Endothelial cell of umbilical vein (primary cell): Measurements from ENCODE around the gene ATP1A3. TPM values are rescaled to one million over a fixed set of nuclear protein-coding genes. Genes with fewer than 3 reads are reported as not detected.

Experiments used
- BruUV-seq: library from RNA; stranded (reverse); fragments of 400-500 nt; replicated peaks from 2 replicates; lab custom pipeline; 2021; lab: Mats Ljungman, UMichigan
- CTCF ChIA-PET: fragments of 300-600, 350-600 bp; sonication (Branson Sonifier 250); formaldehyde crosslinking; loops from one replicate; lab custom pipeline; 2021; ENCODE audit warnings: antibody characterized with exemption, inconsistent platforms; lab: Charles Lee
- POLR2A ChIA-PET: fragments of 300-600, 350-600 bp; sonication (Branson Sonifier 250); formaldehyde crosslinking; loops from one replicate; lab custom pipeline; 2021; ENCODE audit warnings: antibody characterized with exemption, inconsistent platforms; lab: Charles Lee
- DNase-seq: peaks from one replicate; pipeline ENCODE4 v3.0.0-alpha.2; 2011; ENCODE audit warnings: low read depth, low spot score
- FAIRE-seq: peaks from 2 replicates; lab custom pipeline; 2011; peaks lifted over from hg19 to GRCh38; lab: Jason Lieb, UNC
- H2AFZ ChIP-seq: 2 replicates; pipeline ENCODE4 v1.6.0; 2012; ENCODE audit warnings: low read depth, low read length, control low read depth, inconsistent platforms
- H3K27ac ChIP-seq: 2 replicates; pipeline ENCODE4 v1.5.1; 2011; ENCODE audit warnings: low read depth, mild to moderate bottlenecking, control low read depth, low read length, moderate library complexity; ENCODE audit not compliant: insufficient read depth
- H3K27me3 ChIP-seq, 2 experiments: 2 replicates each; pipeline versions ENCODE4 v1.6.0 to v1.6.1; 2011; ENCODE audit warnings: low read length in 2 of 2, mixed read lengths in 1 of 2; ENCODE audit not compliant: control insufficient read depth in 2 of 2, insufficient read depth in 2 of 2
- H3K36me3 ChIP-seq, 2 experiments: 2 replicates in 1 of 2; 3 replicates in 1 of 2; pipeline ENCODE4 v1.5.1; 2011; ENCODE audit warnings: low read length in 2 of 2, mild to moderate bottlenecking in 1 of 2, moderate library complexity in 1 of 2; ENCODE audit not compliant: control insufficient read depth in 2 of 2, insufficient read depth in 2 of 2; ENCODE audit errors: extremely low read depth in 1 of 2
- H3K4me1 ChIP-seq: 3 replicates; pipeline ENCODE4 v1.5.1; 2011; ENCODE audit warnings: mild to moderate bottlenecking, low read length; ENCODE audit not compliant: control insufficient read depth, insufficient read depth; ENCODE audit errors: extremely low read depth
- H3K4me2 ChIP-seq: 2 replicates; pipeline ENCODE4 v1.6.1; 2011; ENCODE audit warnings: low read length, control low read depth, mixed read lengths; ENCODE audit not compliant: insufficient read depth
- H3K4me3 ChIP-seq, 3 experiments: fragments of 200-600 bp in 1 of 3; sonication (generic), shearing (Covaris generic) in 1 of 3; replicated peaks in 1 of 3; 2 replicates each; pipeline ENCODE4 v1.5.1; 2011 to 2016; ENCODE audit warnings: control low read depth in 3 of 3, low read length in 3 of 3, mild to moderate bottlenecking in 2 of 3, inconsistent platforms in 1 of 3, low read depth in 1 of 3, moderate library complexity in 1 of 3; ENCODE audit not compliant: insufficient read depth in 1 of 3
- H3K79me2 ChIP-seq: 2 replicates; pipeline ENCODE4 v1.6.0; 2012; ENCODE audit warnings: low read length, inconsistent platforms; ENCODE audit not compliant: control insufficient read depth, insufficient read depth
- H3K9ac ChIP-seq: replicated peaks from 2 replicates; pipeline ENCODE3; 2011; ENCODE audit warnings: low read length, control low read depth; ENCODE audit not compliant: insufficient read depth; ENCODE audit errors: extremely low read depth
- H3K9me1 ChIP-seq: replicated peaks from 3 replicates; pipeline ENCODE4 v1.6.0; 2011; ENCODE audit warnings: mild to moderate bottlenecking, low read length; ENCODE audit not compliant: control insufficient read depth, insufficient read depth; ENCODE audit errors: extremely low read depth
- H3K9me3 ChIP-seq: replicated peaks from 2 replicates; pipeline ENCODE4 v1.5.1; 2012; ENCODE audit warnings: low read length, inconsistent platforms; ENCODE audit not compliant: control insufficient read depth, insufficient read depth
- H4K20me1 ChIP-seq: replicated peaks from 2 replicates; pipeline ENCODE3; 2011; ENCODE audit warnings: mild to moderate bottlenecking, low read length; ENCODE audit not compliant: control insufficient read depth, insufficient read depth; ENCODE audit errors: extremely low read depth
- CTCF ChIP-seq, 2 donors: IDR thresholded peaks; 1 replicate in 1 of 2; 2 replicates in 1 of 2; pipeline ENCODE4 v1.5.1; 2011; ENCODE audit warnings: low read length in 2 of 2, mild to moderate bottlenecking in 2 of 2, moderate library complexity in 2 of 2, control low read depth in 1 of 2, inconsistent platforms in 1 of 2, low read depth in 1 of 2; ENCODE audit not compliant: insufficient read depth in 1 of 2; ENCODE audit errors: extremely low read depth in 1 of 2
- EZH2 ChIP-seq: IDR thresholded peaks from 2 replicates; pipeline ENCODE4 v1.6.1; 2012; ENCODE audit warnings: borderline replicate concordance, low read depth, mild to moderate bottlenecking, moderate library complexity, low read length, inconsistent platforms; ENCODE audit not compliant: severe bottlenecking
- FOS ChIP-seq: IDR thresholded peaks from 2 replicates; pipeline ENCODE4 v1.6.1; 2011; ENCODE audit warnings: mild to moderate bottlenecking, low read length, moderate library complexity, borderline replicate concordance; ENCODE audit not compliant: insufficient read depth
- GATA2 ChIP-seq: IDR thresholded peaks from 2 replicates; pipeline ENCODE4 v1.7.0; 2011; ENCODE audit warnings: low read depth, mild to moderate bottlenecking, moderate library complexity, mixed read lengths, low read length; ENCODE audit not compliant: insufficient read length, insufficient read depth
- JUN ChIP-seq: IDR thresholded peaks from 2 replicates; pipeline ENCODE4 v1.6.1; 2011; ENCODE audit warnings: borderline replicate concordance, low read depth; ENCODE audit not compliant: insufficient read length, insufficient read depth
- MAX ChIP-seq: IDR thresholded peaks from 2 replicates; pipeline ENCODE4 v1.6.1; 2011; ENCODE audit not compliant: insufficient read depth, insufficient read length
- MYC ChIP-seq: IDR thresholded peaks from one replicate; pipeline ENCODE4 v1.6.1; 2011; ENCODE audit warnings: mild to moderate bottlenecking, low read depth, low read length
- POLR2A ChIP-seq: IDR thresholded peaks from 2 replicates; pipeline ENCODE4 v1.6.1; 2012; ENCODE audit warnings: low read depth, mild to moderate bottlenecking, control low read depth, low read length
- POLR2AphosphoS5 ChIP-seq: IDR thresholded peaks from 2 replicates; pipeline ENCODE4 v1.6.1; 2012; ENCODE audit warnings: low read depth, mild to moderate bottlenecking, control low read depth, low read length, moderate library complexity; ENCODE audit not compliant: insufficient read depth
- dilution Hi-C: fragments of 300-500 bp; cut with MboI; formaldehyde crosslinking; loops from one replicate; pipeline ENCODE4 v1.15.0; 2019; ENCODE audit warnings: low sequenced_read_pairs; ENCODE audit not compliant: extremely low pct_ligation_motif_present
- intact Hi-C: fragments of 100-400 bp; cut with micrococcal nuclease; formaldehyde crosslinking; loops from one replicate; pipeline ENCODE4 v1.10.0; 2022
- polyA plus RNA-seq, 4 experiments: library from polyadenylated mRNA; depleted of rRNA in 3 of 4; stranded (reverse) in 3 of 4; unstranded in 1 of 4; fragments of >200 nt; gene quantifications; 2 replicates each; pipeline versions ENCODE4 v1.2.1 to v1.2.3, GENCODE V29; 2011 to 2012; ENCODE audit warnings: missing spikeins in 1 of 4
- total RNA-seq: library from RNA; stranded (reverse); gene quantifications from 2 replicates; pipeline ENCODE4 v1.2.3, GENCODE V29; 2021

ATP1A3 gene
- total and polyA plus RNA-seq, 2 donors (not counting 3 experiments of a cell fraction or from before 2014, with no cell fraction given), result 0.40 TPM; not detected in 1

- Histone ChIP-seq H3K27me3 (no peaks in the 10 kb centered on the region), H2AFZ (peak overlapping the region; percentile 61), H4K20me1 (no peaks in the 10 kb centered on the region), H3K9me3 (no peaks in the 10 kb centered on the region), H3K9me1 (no peaks in the 10 kb centered on the region), H3K36me3 (peaks cover 3 to 4% of the 10 kb centered on the region in 2 experiments), H3K4me3 (peak overlapping the region; percentile 52 to 90 (median 68)), H3K4me1 (peaks cover 12% of the 10 kb centered on the region), H3K9ac (peak overlapping the region; percentile 98), H3K4me2 (peak overlapping the region; percentile 49), H3K27ac (peak overlapping the region; percentile 87), H3K79me2 (no peaks in the 10 kb centered on the region)
- dilution Hi-C loops, result no loop called here
- TSS peak; percentile 76 for BruUV-seq
- DNase-seq (peak; percentile 85), FAIRE-seq (no peak)
- ChIA-PET POLR2A (interaction anchor here (0.5 to 1.3 kb wide), 3 partner anchors 84 to 99 kb away, joined by 3 to 4 read pairs (median 4); no protein-coding TSS in a partner anchor), CTCF (interaction anchor here (1.0 to 2.7 kb wide), 8 partner anchors 13 to 166 kb away, joined by 3 to 15 read pairs (median 6); partner anchors contain the start of gene RPS19)
- TF ChIP-seq POLR2A (peak; percentile 50), GATA2 (no peak), POLR2AphosphoS5 (peak; percentile 41), FOS (no peak), MAX (no peak), MYC (no peak), CTCF (IDR thresholded peaks at IDR 0.05; ENCODE audit: extremely low read depth in 1 of 2, insufficient read depth in 1 of 2, low read depth in 1 of 2, low read length in 2 of 2) (no peak), EZH2 (no peak), JUN (no peak)
- intact Hi-C loops, result loop anchor here (1.0 to 2.0 kb wide), 5 partner anchors 75 to 134 kb away; partner anchors contain the start of gene ARHGEF1
Measured at GRCh38 chr19:41958367-41959055, 35.5 kb downstream of the ATP1A3 start.
